HepG2 (cell line): ENCODE data around the gene COASY. TPM values are rescaled to one million over a fixed set of nuclear protein-coding genes. Genes with fewer than 3 reads are reported as not detected.

Experiments
- ATF7 ChIP-seq, 2 experiments: fragments of 450-650 bp in 1 of 2; sonication (generic) in 1 of 2; formaldehyde crosslinking in 1 of 2; IDR thresholded peaks; 2 replicates each; pipeline versions ENCODE4 v1.4.0 to v1.6.1; 2016 to 2020; ENCODE audit warnings: antibody characterized with exemption in 1 of 2, mild to moderate bottlenecking in 1 of 2, missing genetic modification reagents in 1 of 2
- CCAR2 ChIP-seq: fragments of 200-400 bp; formaldehyde crosslinking; optimal IDR thresholded peaks from 2 replicates; pipeline ENCODE3; 2018; ENCODE audit warnings: low read depth, mild to moderate bottlenecking, low read length, moderate library complexity
- FOXA1 ChIP-seq, 2 experiments: fragments of 450-650 bp in 1 of 2; sonication (generic) in 1 of 2; formaldehyde crosslinking in 1 of 2; IDR thresholded peaks; 2 replicates each; pipeline versions ENCODE4 v1.4.0 to v1.6.1; 2016 to 2020; ENCODE audit warnings: missing genetic modification reagents in 1 of 2
- GLI4 ChIP-seq: sonication (generic); formaldehyde crosslinking; IDR thresholded peaks from 2 replicates; pipeline ENCODE4 v1.5.1; 2020; ENCODE audit warnings: missing genetic modification reagents, mild to moderate bottlenecking, moderate library complexity, borderline replicate concordance
- KLF13 ChIP-seq: sonication (generic); formaldehyde crosslinking; IDR thresholded peaks from 2 replicates; pipeline ENCODE4 v1.4.0; 2020; ENCODE audit warnings: mild to moderate bottlenecking, missing genetic modification reagents
- PAX8 ChIP-seq: sonication (generic); formaldehyde crosslinking; IDR thresholded peaks from 2 replicates; pipeline ENCODE4 v1.8.0; 2022; ENCODE audit warnings: mild to moderate bottlenecking, missing genetic modification reagents, borderline replicate concordance
- PHF8 ChIP-seq: sonication (generic); formaldehyde crosslinking; IDR thresholded peaks from 2 replicates; pipeline ENCODE4 v1.5.0; 2020; ENCODE audit warnings: missing genetic modification reagents
- RFX5 ChIP-seq: IDR thresholded peaks from 2 replicates; pipeline ENCODE4 v1.6.1; 2011; ENCODE audit warnings: low read depth, low read length, improper control_type of control experiment
- TCF12 ChIP-seq, 2 experiments: fragments of 450-650 bp in 1 of 2; sonication (generic) in 1 of 2; formaldehyde crosslinking in 1 of 2; IDR thresholded peaks; 2 replicates each; pipeline versions ENCODE4 v1.6.1 to v1.8.0; 2017 to 2022; ENCODE audit warnings: antibody characterized with exemption in 1 of 2, mild to moderate bottlenecking in 1 of 2, missing genetic modification reagents in 1 of 2, moderate library complexity in 1 of 2
- TEAD2 ChIP-seq: sonication (generic); formaldehyde crosslinking; IDR thresholded peaks from 2 replicates; pipeline ENCODE4 v1.9.0; 2021; ENCODE audit warnings: missing genetic modification reagents
- ZNF280B ChIP-seq: sonication (generic); formaldehyde crosslinking; IDR thresholded peaks from 2 replicates; pipeline ENCODE4 v1.5.0; 2020; ENCODE audit warnings: missing genetic modification reagents, mild to moderate bottlenecking, borderline replicate concordance
- ZNF280D ChIP-seq: sonication (generic); formaldehyde crosslinking; IDR thresholded peaks from 2 replicates; pipeline ENCODE4 v1.5.1; 2020; ENCODE audit warnings: mild to moderate bottlenecking, missing genetic modification reagents
- ZNF629 ChIP-seq: sonication (generic); formaldehyde crosslinking; conservative IDR thresholded peaks from 2 replicates; pipeline ENCODE4 v1.5.0; 2020; ENCODE audit warnings: missing genetic modification reagents
- ZNF672 ChIP-seq: sonication (generic); formaldehyde crosslinking; IDR thresholded peaks from 2 replicates; pipeline ENCODE4 v1.8.1; 2022; ENCODE audit warnings: missing genetic modification reagents
- ZNF674 ChIP-seq: sonication (generic); formaldehyde crosslinking; IDR thresholded peaks from 2 replicates; pipeline ENCODE4 v1.5.0; 2020; ENCODE audit warnings: low read depth, mild to moderate bottlenecking, missing genetic modification reagents
- polyA plus RNA-seq, 8 experiments: library from polyadenylated mRNA; depleted of rRNA in 3 of 8; stranded (reverse) in 7 of 8; unstranded in 1 of 8; fragments of >200 nt; fragmentation: Illumina TruSeq in 4 of 8; extraction: Trizol in 4 of 8; gene quantifications; 2 replicates each; pipeline versions ENCODE4 v1.2.1 to v1.2.3, GENCODE V29; 2011 to 2016; ENCODE audit warnings: low read depth in 4 of 8, missing spikeins in 1 of 8, mixed read lengths in 1 of 8; ENCODE audit not compliant: insufficient read depth in 1 of 8
- total RNA-seq, 5 experiments: library from RNA; depleted of rRNA; stranded (reverse); fragments of >200 nt; fragmentation: Illumina TruSeq; extraction: Trizol; gene quantifications; 2 replicates each; pipeline ENCODE4 v1.2.3, GENCODE V29; 2016; ENCODE audit warnings: low read depth in 1 of 5
- TF ChIP-seq, protein P1 (sequence below): sonication (generic); formaldehyde crosslinking; conservative IDR thresholded peaks from 2 replicates; pipeline ENCODE4 v1.4.0; 2020; ENCODE audit warnings: missing genetic modification reagents
- TF ChIP-seq, protein P2 (sequence below): sonication (generic); formaldehyde crosslinking; IDR thresholded peaks from 2 replicates; pipeline ENCODE4 v1.8.1; 2023; ENCODE audit warnings: missing genetic modification reagents, mild to moderate bottlenecking, borderline replicate concordance
- TF ChIP-seq, protein P3 (sequence below): sonication (generic); formaldehyde crosslinking; IDR thresholded peaks from 2 replicates; pipeline ENCODE4 v1.8.1; 2023; ENCODE audit warnings: mild to moderate bottlenecking, missing genetic modification reagents

Gene COASY
- total and polyA plus RNA-seq, 2 of the 13 experiments (the other 11 are each of a cell fraction or from before 2014, with no cell fraction given) = 90.7 to 125 TPM

DNA sequence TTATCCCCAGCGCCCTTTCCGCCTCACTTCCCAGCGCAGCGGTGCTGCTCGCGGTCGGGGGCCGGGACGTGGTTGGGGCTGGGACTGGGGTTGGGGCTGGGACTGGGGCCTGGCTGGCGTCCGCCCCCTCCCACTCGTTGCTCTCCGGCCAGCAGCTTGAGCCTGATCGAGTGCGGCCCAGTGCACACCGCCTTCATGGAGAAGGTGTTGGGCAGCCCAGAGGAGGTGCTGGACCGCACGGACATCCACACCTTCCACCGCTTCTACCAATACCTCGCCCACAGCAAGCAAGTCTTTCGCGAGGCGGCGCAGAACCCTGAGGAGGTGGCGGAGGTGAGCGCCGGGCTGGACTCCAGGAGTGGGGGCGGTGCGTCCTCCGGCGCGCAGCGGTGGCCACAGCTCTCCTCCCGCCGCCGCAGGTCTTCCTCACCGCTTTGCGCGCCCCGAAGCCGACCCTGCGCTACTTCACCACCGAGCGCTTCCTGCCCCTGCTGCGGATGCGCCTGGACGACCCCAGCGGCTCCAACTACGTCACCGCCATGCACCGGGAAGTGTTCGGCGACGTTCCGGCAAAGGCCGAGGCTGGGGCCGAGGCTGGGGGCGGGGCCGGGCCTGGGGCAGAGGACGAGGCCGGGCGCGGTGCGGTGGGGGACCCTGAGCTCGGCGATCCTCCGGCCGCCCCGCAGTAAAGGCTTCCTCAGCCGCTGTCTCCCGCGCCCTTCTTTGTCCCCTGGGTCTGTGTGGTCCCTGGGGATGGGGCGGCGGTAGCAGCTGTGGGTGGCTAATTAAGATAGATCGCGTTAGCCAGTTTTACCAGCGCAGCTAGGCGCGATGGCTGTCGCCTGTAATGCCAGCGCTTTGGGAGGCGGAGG, 7.5 kb upstream of the COASY start (continued):
- TF ChIP-seq, protein P1, sequence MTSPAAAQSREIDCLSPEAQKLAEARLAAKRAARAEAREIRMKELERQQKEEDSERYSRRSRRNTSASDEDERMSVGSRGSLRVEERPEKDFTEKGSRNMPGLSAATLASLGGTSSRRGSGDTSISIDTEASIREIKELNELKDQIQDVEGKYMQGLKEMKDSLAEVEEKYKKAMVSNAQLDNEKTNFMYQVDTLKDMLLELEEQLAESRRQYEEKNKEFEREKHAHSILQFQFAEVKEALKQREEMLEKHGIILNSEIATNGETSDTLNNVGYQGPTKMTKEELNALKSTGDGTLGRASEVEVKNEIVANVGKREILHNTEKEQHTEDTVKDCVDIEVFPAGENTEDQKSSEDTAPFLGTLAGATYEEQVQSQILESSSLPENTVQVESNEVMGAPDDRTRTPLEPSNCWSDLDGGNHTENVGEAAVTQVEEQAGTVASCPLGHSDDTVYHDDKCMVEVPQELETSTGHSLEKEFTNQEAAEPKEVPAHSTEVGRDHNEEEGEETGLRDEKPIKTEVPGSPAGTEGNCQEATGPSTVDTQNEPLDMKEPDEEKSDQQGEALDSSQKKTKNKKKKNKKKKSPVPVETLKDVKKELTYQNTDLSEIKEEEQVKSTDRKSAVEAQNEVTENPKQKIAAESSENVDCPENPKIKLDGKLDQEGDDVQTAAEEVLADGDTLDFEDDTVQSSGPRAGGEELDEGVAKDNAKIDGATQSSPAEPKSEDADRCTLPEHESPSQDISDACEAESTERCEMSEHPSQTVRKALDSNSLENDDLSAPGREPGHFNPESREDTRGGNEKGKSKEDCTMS = peak; percentile 85; the same call in 1 of the 2 replicates
- TF ChIP-seq RFX5 (peak; percentile 59), FOXA1 (IDR thresholded peaks at IDR 0.05) (no peak), FOXA1 (CRISPR knock-in tag; IDR thresholded peaks at IDR 0.05) (no peak), TEAD2 (CRISPR knock-in tag) (no peak), CCAR2 (no peak), PHF8 (CRISPR knock-in tag) (peak; percentile 92), KLF13 (CRISPR knock-in tag) (peak; percentile 94; the same call in 1 of the 2 replicates), ZNF280D (CRISPR knock-in tag) (peak; percentile 61; the same call in 1 of the 2 replicates), TCF12 (IDR thresholded peaks at IDR 0.05) (no peak), TCF12 (CRISPR knock-in tag; IDR thresholded peaks at IDR 0.05) (peak; percentile 69; the same call in 1 of the 2 replicates), ZNF280B (CRISPR knock-in tag) (0 out of 2 replicates have a peak, but pooled peaks have one; percentile 21), GLI4 (CRISPR knock-in tag) (peak; percentile 88; the same call in 1 of the 2 replicates), ATF7 (IDR thresholded peaks at IDR 0.05) (peak; percentile 53), ATF7 (CRISPR knock-in tag; IDR thresholded peaks at IDR 0.05) (peak; percentile 95), ZNF629 (CRISPR knock-in tag) (peak; percentile 57), ZNF672 (CRISPR knock-in tag) (peak; percentile 90; the same call in 1 of the 2 replicates), PAX8 (peak; percentile 78), ZNF674 (CRISPR knock-in tag) (no peak)
- TF ChIP-seq, protein P2, sequence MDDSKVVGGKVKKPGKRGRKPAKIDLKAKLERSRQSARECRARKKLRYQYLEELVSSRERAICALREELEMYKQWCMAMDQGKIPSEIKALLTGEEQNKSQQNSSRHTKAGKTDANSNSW (CRISPR knock-in tag) = no peak
- TF ChIP-seq, protein P3, sequence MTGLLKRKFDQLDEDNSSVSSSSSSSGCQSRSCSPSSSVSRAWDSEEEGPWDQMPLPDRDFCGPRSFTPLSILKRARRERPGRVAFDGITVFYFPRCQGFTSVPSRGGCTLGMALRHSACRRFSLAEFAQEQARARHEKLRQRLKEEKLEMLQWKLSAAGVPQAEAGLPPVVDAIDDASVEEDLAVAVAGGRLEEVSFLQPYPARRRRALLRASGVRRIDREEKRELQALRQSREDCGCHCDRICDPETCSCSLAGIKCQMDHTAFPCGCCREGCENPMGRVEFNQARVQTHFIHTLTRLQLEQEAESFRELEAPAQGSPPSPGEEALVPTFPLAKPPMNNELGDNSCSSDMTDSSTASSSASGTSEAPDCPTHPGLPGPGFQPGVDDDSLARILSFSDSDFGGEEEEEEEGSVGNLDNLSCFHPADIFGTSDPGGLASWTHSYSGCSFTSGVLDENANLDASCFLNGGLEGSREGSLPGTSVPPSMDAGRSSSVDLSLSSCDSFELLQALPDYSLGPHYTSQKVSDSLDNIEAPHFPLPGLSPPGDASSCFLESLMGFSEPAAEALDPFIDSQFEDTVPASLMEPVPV = peak; percentile 81; the same call in 1 of the 2 replicates
